HG03354 (cell line): ENCODE measurements around the gene WDR75.

Source experiments
- ATAC-seq: cut with Tn5 transposase; IDR thresholded peaks from one replicate; pipeline ENCODE4 v1.9.1; 2021; ENCODE audit warnings: mild to moderate bottlenecking; ENCODE audit not compliant: unreplicated experiment, poor library complexity, severe bottlenecking

The WDR75 gene

GRCh38 chr2:189487283-189488007, 46.2 kb downstream of the WDR75 start:
- no peak for ATAC-seq

DNA sequence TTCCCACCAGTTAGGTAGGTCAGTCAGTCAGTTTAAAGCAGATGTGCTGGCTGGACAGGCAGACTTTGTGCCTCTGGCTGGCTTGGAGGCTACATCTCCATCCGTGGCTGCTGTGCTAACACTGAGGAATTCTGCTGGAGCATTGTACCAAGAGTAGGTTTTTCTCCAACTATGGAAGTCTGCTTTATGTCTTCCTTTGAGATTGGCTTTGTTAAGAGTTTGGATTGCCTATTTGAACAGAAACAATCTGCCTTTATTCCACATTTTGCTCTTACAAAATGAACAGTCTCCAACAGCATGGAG, 46.7 kb downstream of the WDR75 start:
- no peak for ATAC-seq

GRCh38 chr2:189492451-189492850, 51.2 kb downstream of the WDR75 start:
- no peak for ATAC-seq

- no peak for ATAC-seq
Measured at GRCh38 chr2:189498205-189498604, 56.9 kb downstream of the WDR75 start.

GRCh38 chr2:189499137-189499536, 57.9 kb downstream of the WDR75 start:
- no peak for ATAC-seq

GRCh38 chr2:189500456-189501160, 59.3 kb downstream of the WDR75 start:
- no peak for ATAC-seq

DNA sequence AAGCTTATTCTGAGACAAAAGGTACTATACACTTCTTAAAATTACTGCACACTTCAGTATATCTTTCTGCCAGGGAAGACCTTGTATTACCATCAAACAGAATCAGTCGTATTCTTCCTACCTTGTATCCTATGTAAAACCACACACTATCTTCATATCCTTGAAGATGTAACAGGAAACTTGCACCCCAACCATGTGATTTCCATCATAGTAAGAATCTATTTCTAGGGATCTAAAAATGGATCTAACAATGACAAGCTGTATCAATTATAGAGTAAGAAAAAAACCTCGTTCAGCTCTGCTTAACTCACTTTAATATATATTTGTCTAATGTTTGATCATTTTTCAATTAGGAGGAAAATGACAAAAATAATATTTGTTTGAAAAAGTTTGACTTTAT, 60.2 kb downstream of the WDR75 start:
- ATAC-seq = no peak

DNA sequence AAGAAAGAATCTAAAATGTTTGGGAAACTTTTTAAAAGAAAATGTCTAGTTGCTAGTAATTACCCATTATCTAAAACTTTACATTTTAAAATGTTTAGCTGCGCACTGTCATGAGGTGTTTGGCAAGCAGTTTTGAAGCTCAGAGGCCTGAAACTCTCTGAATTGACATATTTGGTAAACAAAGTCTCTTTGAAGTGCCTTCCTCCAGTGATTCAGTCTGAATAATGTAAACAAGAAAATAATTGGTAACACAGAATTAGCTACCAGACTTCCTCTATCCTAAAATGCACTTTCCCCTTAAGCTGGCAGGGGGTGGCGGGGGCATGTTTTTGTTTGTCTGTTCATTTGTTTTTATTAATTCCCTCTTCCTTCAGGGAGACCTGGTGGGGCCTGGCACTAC, 61.4 kb downstream of the WDR75 start:
- no peak for ATAC-seq

- no peak for ATAC-seq
Measured at GRCh38 chr2:189504238-189504637, 63.0 kb downstream of the WDR75 start.

- no peak for ATAC-seq
Measured at GRCh38 chr2:189505492-189505891, 64.2 kb downstream of the WDR75 start.

DNA sequence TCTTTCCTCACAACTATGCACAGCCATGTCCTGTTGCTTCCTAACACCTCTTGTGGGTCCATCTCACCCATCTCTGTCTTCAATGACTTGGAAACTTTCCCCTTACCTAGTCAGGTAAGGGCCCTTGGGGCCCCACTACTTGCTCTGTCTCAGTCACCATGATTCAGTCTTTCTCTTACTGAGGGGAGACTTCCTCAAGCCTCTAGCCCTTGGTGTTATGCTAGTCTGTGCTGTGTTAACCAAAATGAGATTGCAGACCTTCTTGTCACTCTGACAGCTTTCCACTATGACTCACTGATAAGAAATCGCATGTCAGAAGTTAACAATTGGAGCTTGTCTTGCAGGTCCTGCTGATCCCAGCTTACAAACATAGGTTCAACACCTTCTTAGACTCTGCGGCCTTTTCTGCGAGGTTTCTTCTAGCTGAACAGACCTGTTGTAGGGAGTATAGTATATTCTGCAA, 65.3 kb downstream of the WDR75 start:
- no peak for ATAC-seq

- ATAC-seq = no peak
Measured at GRCh38 chr2:189511210-189511959, 70.1 kb downstream of the WDR75 start.

DNA sequence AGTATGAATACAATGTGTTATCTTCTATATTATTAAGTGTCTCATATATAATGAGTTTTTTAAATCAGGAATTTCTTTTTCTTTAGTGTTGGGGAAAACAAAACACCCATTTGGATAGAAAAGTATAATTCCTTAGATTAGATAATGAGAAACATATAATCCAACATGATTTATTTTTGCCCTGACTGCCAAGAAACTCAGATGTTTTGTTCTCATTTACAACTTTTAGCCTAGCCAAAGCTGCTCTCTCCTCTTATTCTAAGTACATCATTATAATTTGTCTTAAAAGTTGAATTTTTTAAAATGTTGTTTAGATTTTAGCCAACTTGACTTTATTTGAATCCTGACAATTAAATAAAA, 70.7 kb downstream of the WDR75 start:
- no peak for ATAC-seq

- no peak for ATAC-seq
Measured at GRCh38 chr2:189512879-189513278, 71.6 kb downstream of the WDR75 start.

DNA sequence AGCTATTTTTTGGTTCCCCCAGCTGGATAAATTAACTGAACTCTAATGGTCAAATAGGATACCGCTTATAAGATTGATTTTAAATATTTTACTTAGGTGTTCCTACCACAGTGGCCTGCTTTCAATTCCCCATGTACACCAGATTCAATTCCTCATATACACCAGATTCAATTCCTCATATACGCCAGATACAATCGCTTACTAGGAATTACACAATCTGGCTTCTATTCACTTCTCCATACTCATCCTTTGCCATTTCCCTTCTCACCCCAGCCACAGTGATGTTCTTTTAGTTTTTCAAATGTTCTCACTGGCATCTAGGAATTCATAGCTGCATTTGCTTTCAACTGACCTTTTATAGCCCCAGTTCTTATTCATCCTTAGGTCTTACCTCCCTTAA, 72.8 kb downstream of the WDR75 start:
- ATAC-seq = no peak

GRCh38 chr2:189515264-189515663, 74.0 kb downstream of the WDR75 start:
- ATAC-seq = no peak

DNA sequence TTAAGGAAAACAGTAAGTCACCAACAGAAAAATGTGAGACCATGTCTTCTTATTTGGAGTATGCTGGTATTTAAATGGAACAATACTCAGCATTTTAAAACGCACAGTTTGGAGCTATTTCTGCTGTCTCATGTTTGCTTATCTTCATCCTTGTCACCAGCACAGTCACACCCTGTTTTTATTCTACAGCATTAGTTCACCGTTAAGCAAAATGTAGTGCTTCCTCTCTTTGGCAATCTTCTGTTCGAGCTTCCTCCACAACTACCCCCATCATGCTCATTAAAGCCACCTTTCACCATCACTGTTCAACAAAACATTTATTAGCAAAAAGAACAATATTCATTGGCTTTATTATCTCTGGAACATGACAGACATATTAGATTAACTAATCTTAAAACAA, 75.3 kb downstream of the WDR75 start:
- no peak for ATAC-seq

DNA sequence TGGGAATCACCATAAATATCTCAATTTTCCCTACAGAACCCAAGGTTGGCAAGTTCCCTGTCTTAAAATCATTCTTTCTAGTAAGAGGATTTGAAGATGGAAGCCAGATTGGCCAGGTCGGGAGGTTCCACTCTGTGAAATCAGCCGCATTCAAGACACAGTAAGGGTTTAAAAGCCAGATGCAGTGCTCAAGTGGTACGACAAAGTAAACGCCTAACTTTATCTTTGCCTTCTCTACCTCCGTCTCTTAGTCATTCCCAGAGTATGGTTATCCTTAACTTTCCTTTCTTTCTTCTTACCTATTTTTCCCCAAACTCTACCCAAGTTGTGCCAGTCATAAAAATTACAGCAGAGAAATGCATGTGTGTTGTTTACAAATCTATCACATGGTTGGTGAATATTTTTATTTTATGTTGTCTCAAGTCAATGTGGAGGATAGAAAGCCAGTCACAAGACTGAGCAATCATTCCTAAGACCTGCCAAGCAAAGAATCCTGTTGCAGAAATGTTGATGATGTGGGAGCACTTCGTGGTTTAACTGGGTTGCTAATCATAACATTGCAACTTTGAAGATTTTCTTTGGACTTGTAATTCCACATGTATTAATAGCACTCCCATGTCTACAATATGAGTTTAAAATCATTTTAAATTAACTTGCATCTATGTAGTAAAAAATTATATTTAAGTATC, 76.7 kb downstream of the WDR75 start:
- no peak for ATAC-seq

- no peak for ATAC-seq
Measured at GRCh38 chr2:189519631-189520387, 78.5 kb downstream of the WDR75 start.
